CD4-positive, CD25-positive, alpha-beta regulatory T cell (primary cell): ENCODE measurements around the gene EGFLAM. TPM values are rescaled to one million over a fixed set of nuclear protein-coding genes. Genes with fewer than 3 reads are reported as not detected.

ENCODE experiments used
- ATAC-seq, 2 donors: fragments of 150-1000 bp; cut with Tn5 transposase; one replicate each; pipeline ENCODE4 v1.10.0; 2021; ENCODE audit warnings: low read depth in 2 of 2, moderate number of reproducible peaks in 2 of 2, moderate library complexity in 1 of 2
- DNase-seq, 3 donors: peaks; one replicate each; pipeline versions ENCODE4 v3.0.0 to v3.0.0-alpha.2; 2012 to 2022; ENCODE audit warnings: mixed read lengths in 1 of 3
- H3K27ac ChIP-seq: one replicate; pipeline ENCODE4 v1.7.0; 2013; ENCODE audit warnings: mild to moderate bottlenecking, low read length; ENCODE audit not compliant: insufficient read depth, poor library complexity, severe bottlenecking
- H3K27me3 ChIP-seq: one replicate; pipeline ENCODE4 v1.7.0; 2013; ENCODE audit warnings: low read length; ENCODE audit not compliant: control insufficient read depth, insufficient read depth
- H3K36me3 ChIP-seq: one replicate; pipeline ENCODE4 v1.7.0; 2013; ENCODE audit warnings: mild to moderate bottlenecking, low read length, moderate library complexity; ENCODE audit not compliant: control insufficient read depth, insufficient read depth
- H3K4me1 ChIP-seq: 2 replicates; pipeline ENCODE4 v1.7.0; 2013; ENCODE audit warnings: mild to moderate bottlenecking, low read length; ENCODE audit not compliant: insufficient read depth, control insufficient read depth, poor library complexity, severe bottlenecking
- H3K4me3 ChIP-seq: one replicate; pipeline ENCODE4 v1.7.0; 2013; ENCODE audit warnings: low read depth, mild to moderate bottlenecking, low read length, moderate library complexity
- H3K9me3 ChIP-seq, 2 experiments: 1 replicate in 1 of 2; 2 replicates in 1 of 2; pipeline ENCODE4 v1.7.0; 2013; ENCODE audit warnings: low read length in 2 of 2, mild to moderate bottlenecking in 1 of 2, moderate library complexity in 1 of 2; ENCODE audit not compliant: control insufficient read depth in 2 of 2
- H3K27ac Mint-ChIP-seq, 3 donors: one replicate each; pipeline ENCODE4 v1.8.0; 2020 to 2022; ENCODE audit warnings: mild to moderate bottlenecking in 3 of 3, mixed read lengths in 3 of 3, moderate library complexity in 2 of 3
- H3K27me3 Mint-ChIP-seq: one replicate; pipeline ENCODE4 v1.8.0; 2022; ENCODE audit warnings: mild to moderate bottlenecking, mixed read lengths
- H3K36me3 Mint-ChIP-seq: one replicate; pipeline ENCODE4 v1.8.0; 2020; ENCODE audit warnings: mixed read lengths
- H3K4me1 Mint-ChIP-seq, 4 donors: one replicate each; pipeline ENCODE4 v1.8.0; 2020 to 2022; ENCODE audit warnings: mixed read lengths in 4 of 4, mild to moderate bottlenecking in 1 of 4
- H3K4me3 Mint-ChIP-seq, 4 donors: one replicate each; pipeline ENCODE4 v1.8.0; 2020 to 2022; ENCODE audit warnings: mild to moderate bottlenecking in 4 of 4, mixed read lengths in 4 of 4, moderate library complexity in 3 of 4
- H3K9me3 Mint-ChIP-seq, 7 donors: one replicate each; pipeline ENCODE4 v1.8.0; 2020 to 2022; ENCODE audit warnings: mixed read lengths in 7 of 7, mild to moderate bottlenecking in 3 of 7, moderate library complexity in 2 of 7
- polyA plus RNA-seq, 4 donors: library from polyadenylated mRNA; unstranded; fragments of 300-500 nt; fragmentation: Illumina TruSeq; gene quantifications; one replicate each; pipeline ENCODE4 v1.2.3, GENCODE V29; 2021
- total RNA-seq: library from RNA; stranded (reverse); gene quantifications from one replicate; pipeline ENCODE4 v1.2.3, GENCODE V29; 2022

EGFLAM gene
- total and polyA plus RNA-seq, 5 donors from 2014 or later = not detected

DNA sequence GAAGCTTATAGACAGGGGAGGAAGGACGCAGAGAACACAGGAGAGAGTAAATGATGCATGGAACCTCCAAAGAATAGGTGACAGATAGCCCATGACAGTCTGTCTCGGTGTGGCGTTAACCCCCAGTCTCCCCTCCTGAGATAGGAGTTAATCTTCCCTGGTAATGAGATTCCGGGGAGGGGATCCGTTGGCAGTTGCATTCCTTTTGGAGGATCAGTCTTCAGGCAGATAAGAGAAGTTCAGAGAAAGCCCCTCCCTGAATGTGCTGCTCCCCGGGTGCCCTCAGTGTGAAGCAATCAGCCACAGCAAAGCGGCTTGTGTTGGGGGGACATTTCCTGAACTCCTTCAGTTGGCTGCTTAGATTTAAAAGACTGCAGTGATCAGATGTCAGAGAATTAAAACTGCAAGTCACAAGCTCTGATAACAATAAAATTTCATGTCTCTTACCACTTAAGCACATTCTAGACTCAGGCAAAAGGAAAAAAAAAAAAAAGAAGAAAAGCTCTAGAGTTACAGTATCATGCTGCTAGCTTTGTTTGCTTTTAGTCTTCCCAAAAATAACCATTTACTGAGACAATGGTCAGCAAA lies 121.1 kb downstream of the EGFLAM start:
- Histone ChIP-seq H3K36me3 (no peaks in the 10 kb centered on the region), H3K4me3 (no peak overlapping the region), H3K4me1 (no peaks in the 10 kb centered on the region), H3K27me3 (no peaks in the 10 kb centered on the region), H3K27ac (no peak overlapping the region), H3K9me3 (no peaks in the 10 kb centered on the region)
- ATAC-seq = no peak
- DNase-seq = no peak
- Mint-ChIP-seq H3K27ac (no peak overlapping the region), H3K27me3 (peaks cover 23% of the 10 kb centered on the region), H3K36me3 (no peaks in the 10 kb centered on the region), H3K9me3 (peaks cover 0 to 3% (median 0%) of the 10 kb centered on the region in 7 donors), H3K4me3 (no peak overlapping the region), H3K4me1 (peaks cover 0 to 11% (median 0%) of the 10 kb centered on the region in 4 donors)

GRCh38 chr5:38380537-38380936 lies 122.2 kb downstream of the EGFLAM start:
- Histone ChIP-seq H3K27me3 (peaks cover 2% of the 10 kb centered on the region), H3K36me3 (no peaks in the 10 kb centered on the region), H3K4me1 (no peaks in the 10 kb centered on the region), H3K9me3 (no peaks in the 10 kb centered on the region), H3K27ac (no peak overlapping the region), H3K4me3 (no peak overlapping the region)
- no peak for ATAC-seq
- H3K27me3 Mint-ChIP-seq = peaks cover 23% of the 10 kb centered on the region
- no peak overlapping the region for H3K27ac Mint-ChIP-seq
- H3K9me3 Mint-ChIP-seq = peaks cover 0 to 3% (median 0%) of the 10 kb centered on the region in 7 donors
- no peak for DNase-seq
- no peaks in the 10 kb centered on the region for H3K36me3 Mint-ChIP-seq
- no peak overlapping the region for H3K4me3 Mint-ChIP-seq
- H3K4me1 Mint-ChIP-seq = peaks cover 0 to 11% (median 0%) of the 10 kb centered on the region in 4 donors

- peaks cover 2% of the 10 kb centered on the region for H3K27me3 ChIP-seq
- H3K4me1 ChIP-seq = no peaks in the 10 kb centered on the region
- H3K36me3 ChIP-seq = no peaks in the 10 kb centered on the region
- Mint-ChIP-seq H3K27ac (no peak overlapping the region), H3K4me3 (no peak overlapping the region), H3K9me3 (peaks cover 0 to 3% (median 0%) of the 10 kb centered on the region in 7 donors), H3K4me1 (peaks cover 0 to 10% (median 0%) of the 10 kb centered on the region in 4 donors), H3K36me3 (no peaks in the 10 kb centered on the region), H3K27me3 (peaks cover 23% of the 10 kb centered on the region)
- no peaks in the 10 kb centered on the region for H3K9me3 ChIP-seq
- no peak overlapping the region for H3K27ac ChIP-seq
- ATAC-seq (no peak), DNase-seq (no peak)
- H3K4me3 ChIP-seq = no peak overlapping the region
These were observed 123.0 kb downstream of the EGFLAM start for GRCh38 chr5:38381361-38381760.

- Mint-ChIP-seq H3K27ac (no peak overlapping the region), H3K4me3 (no peak overlapping the region), H3K4me1 (no peaks in the 10 kb centered on the region), H3K9me3 (peaks cover 0 to 2% (median 0%) of the 10 kb centered on the region in 7 donors), H3K27me3 (peaks cover 17% of the 10 kb centered on the region), H3K36me3 (no peaks in the 10 kb centered on the region)
- ATAC-seq (peak in 1 of 2 donors; percentile 46), DNase-seq (peak in 2 of 3 donors; percentile 22 to 65)
- Histone ChIP-seq H3K4me3 (no peak overlapping the region), H3K27ac (no peak overlapping the region), H3K27me3 (peaks cover 2% of the 10 kb centered on the region), H3K4me1 (no peaks in the 10 kb centered on the region), H3K36me3 (no peaks in the 10 kb centered on the region), H3K9me3 (no peaks in the 10 kb centered on the region)
These were observed 124.5 kb downstream of the EGFLAM start for GRCh38 chr5:38382898-38383297.

GRCh38 chr5:38383701-38384100 lies 125.3 kb downstream of the EGFLAM start:
- Mint-ChIP-seq H3K4me1 (no peaks in the 10 kb centered on the region), H3K9me3 (peaks cover 0 to 1% (median 0%) of the 10 kb centered on the region in 7 donors), H3K4me3 (peak overlapping the region in 1 of 4 donors; percentile 59), H3K36me3 (no peaks in the 10 kb centered on the region), H3K27me3 (peaks cover 11% of the 10 kb centered on the region), H3K27ac (no peak overlapping the region)
- Histone ChIP-seq H3K4me1 (no peaks in the 10 kb centered on the region), H3K27me3 (peaks cover 2% of the 10 kb centered on the region), H3K27ac (no peak overlapping the region), H3K36me3 (no peaks in the 10 kb centered on the region), H3K4me3 (no peak overlapping the region), H3K9me3 (no peaks in the 10 kb centered on the region)
- DNase-seq = no peak
- no peak for ATAC-seq

DNA sequence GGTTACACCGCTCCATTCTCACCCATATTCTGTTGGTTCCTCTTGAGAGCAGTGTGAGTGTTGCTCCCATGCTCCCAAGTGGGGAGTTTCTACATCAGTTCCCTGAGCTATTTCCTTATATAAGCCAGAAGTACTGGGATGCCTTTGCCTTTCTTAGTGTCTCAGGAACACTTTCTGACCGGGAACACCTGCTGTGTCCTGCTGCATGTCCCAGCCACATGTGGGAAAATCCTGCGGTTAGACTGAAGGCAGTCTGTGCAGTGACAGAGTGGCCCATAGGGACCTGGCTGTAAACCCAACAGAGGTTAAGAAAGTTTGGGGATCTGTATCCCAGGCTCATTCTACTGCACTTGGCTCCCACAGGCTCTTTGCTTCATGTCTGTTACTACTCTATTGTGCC lies 126.0 kb downstream of the EGFLAM start:
- peaks cover 0 to 1% (median 0%) of the 10 kb centered on the region in 7 donors for H3K9me3 Mint-ChIP-seq
- Histone ChIP-seq H3K27me3 (peaks cover 2% of the 10 kb centered on the region), H3K4me3 (no peak overlapping the region), H3K9me3 (no peaks in the 10 kb centered on the region), H3K36me3 (no peaks in the 10 kb centered on the region), H3K4me1 (no peaks in the 10 kb centered on the region), H3K27ac (no peak overlapping the region)
- H3K36me3 Mint-ChIP-seq = no peaks in the 10 kb centered on the region
- no peak overlapping the region for H3K4me3 Mint-ChIP-seq
- H3K4me1 Mint-ChIP-seq = no peaks in the 10 kb centered on the region
- H3K27me3 Mint-ChIP-seq = peaks cover 9% of the 10 kb centered on the region
- DNase-seq (no peak), ATAC-seq (no peak)
- no peak overlapping the region for H3K27ac Mint-ChIP-seq

DNA sequence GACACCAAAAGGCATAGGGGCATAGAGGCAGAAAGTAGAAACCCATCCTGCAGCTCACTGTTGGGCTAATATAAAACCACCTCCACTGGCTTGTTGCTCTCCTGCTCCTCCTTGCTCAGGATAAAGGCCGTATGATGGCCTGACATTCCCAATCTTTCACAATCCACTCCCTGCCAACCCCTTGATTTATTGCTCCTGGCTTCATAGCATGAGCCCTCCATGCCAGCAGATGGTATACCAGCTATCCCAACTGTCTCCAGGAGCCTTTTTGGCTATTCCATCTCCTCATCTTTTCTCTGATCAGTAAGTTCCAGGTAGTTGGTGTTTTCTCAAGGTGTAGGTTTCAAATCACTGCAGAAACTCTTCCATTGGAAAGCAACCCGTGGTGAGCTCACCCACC lies 128.8 kb downstream of the EGFLAM start:
- Mint-ChIP-seq H3K27ac (peak overlapping the region in 1 of 3 donors; percentile 82), H3K4me3 (no peak overlapping the region), H3K4me1 (no peaks in the 10 kb centered on the region), H3K27me3 (peaks cover 5% of the 10 kb centered on the region), H3K9me3 (peaks cover 0 to 1% (median 0%) of the 10 kb centered on the region in 7 donors), H3K36me3 (no peaks in the 10 kb centered on the region)
- Histone ChIP-seq H3K9me3 (no peaks in the 10 kb centered on the region), H3K4me3 (no peak overlapping the region), H3K36me3 (no peaks in the 10 kb centered on the region), H3K27ac (no peak overlapping the region), H3K27me3 (peaks cover 2% of the 10 kb centered on the region), H3K4me1 (no peaks in the 10 kb centered on the region)
- no peak for DNase-seq
- no peak for ATAC-seq

DNA sequence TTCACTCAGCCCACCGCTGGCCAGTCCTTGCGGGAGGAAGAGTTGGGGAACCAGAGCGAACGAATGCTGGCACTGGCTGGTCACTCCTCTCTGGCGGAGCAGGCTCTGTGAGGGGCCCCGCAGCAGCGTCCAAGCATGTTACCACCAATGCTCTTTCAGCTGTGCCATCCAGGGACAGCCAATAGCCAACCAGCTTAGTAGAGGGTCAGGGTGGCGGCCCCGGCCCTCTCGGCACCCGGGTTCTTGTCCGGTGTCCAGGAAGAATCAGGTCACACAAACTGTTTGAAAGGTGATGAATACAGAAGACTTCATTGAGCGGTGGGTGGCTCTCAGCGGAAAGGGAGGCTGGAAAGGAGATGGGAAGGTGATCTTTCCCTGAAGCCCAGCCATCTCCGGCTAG lies 135.3 kb downstream of the EGFLAM start:
- Mint-ChIP-seq H3K36me3 (no peaks in the 10 kb centered on the region), H3K4me3 (no peak overlapping the region)
- DNase-seq = no peak

More for the DNA sequence above, 135.3 kb downstream of the EGFLAM start:
- no peak for ATAC-seq
- H3K9me3 ChIP-seq = no peaks in the 10 kb centered on the region
- H3K4me1 ChIP-seq = no peaks in the 10 kb centered on the region
- no peak overlapping the region for H3K27ac ChIP-seq
- Mint-ChIP-seq H3K4me1 (no peaks in the 10 kb centered on the region), H3K9me3 (peaks cover 0 to 5% (median 0%) of the 10 kb centered on the region in 7 donors), H3K27ac (no peak overlapping the region), H3K27me3 (peaks cover 5% of the 10 kb centered on the region)
- peaks cover 5% of the 10 kb centered on the region for H3K27me3 ChIP-seq
- H3K4me3 ChIP-seq = no peak overlapping the region
- no peaks in the 10 kb centered on the region for H3K36me3 ChIP-seq
